NCI-H526 treated with DMSO at 0.1 percent for 48 hours (cell line): ENCODE measurements around the gene TSPOAP1.
A peak's percentile ranks its signal among the peaks of the same experiment; 100 is the strongest.

Source experiments
- DNase-seq: peaks from one replicate; lab custom pipeline; 2025; lab: John Stamatoyannopoulos, UW

Gene TSPOAP1

DNA sequence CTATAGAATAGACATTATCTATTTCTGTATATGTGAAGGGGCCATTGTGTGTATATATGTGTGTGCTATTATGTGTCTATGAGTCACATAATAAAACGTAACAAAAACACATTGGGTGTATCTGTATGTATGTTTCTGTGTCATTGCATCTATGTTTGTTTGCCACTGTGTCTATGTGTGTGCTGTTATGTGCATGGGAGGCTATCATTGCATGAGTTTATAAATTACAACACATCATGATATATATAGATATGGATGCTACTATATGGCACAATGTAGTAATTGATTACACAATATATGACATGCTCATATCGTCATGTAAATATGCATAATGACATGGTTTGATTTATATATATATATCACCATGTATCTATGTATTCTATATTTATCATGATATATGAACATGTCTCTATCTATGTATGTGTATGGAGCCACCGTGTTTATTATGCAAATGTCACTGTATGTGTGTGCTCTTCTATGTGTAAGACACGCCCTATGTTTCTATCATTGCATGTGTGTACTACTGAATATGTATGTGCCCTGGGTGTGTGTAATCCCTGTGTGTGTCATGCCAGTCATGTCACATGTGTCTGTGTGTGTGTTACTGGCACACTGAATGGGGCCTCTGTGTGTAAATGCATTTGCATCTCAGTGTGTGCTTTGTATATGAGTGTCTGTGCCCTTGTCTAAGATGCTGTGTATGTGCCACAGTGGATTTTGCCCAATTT is 1.4 kb upstream of the TSPOAP1 start:
- peak; percentile 46 for DNase-seq

DNA sequence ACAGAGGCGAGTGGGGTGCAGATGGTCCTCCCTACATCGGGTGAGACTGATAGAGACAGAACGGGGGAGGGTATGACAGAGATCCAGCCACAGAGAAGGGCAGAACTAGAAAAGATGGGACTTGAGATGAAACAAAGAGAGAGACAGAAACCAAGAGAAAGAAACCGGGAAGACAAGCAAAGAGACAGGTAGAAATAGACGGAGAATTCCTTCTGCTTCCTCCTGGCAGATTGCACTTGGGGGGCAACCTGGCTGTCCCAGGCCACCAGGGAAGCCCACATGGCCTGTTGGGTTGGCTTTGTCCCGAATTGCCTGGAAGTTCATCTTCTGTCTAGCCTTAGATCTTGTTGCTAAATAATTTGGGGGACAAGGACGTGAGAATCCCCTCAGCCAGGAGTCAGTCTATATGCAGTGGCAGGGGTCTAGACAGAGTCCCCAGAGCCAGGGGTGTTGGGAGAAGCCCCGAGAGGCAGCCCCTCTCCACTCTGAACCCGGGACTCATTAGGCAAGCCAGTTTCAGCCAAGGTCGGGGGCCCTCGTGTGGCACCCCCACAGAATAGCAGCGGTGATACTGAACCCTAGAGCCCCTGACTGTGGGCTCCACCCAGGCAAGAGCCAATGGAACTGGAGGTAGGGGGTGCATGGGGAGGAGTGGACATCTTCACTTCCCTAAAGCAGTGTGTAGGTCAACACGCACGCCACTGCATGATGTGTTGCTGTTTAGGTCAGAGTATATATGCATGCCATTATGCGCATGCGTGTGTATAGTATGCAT is 627 bp upstream of the TSPOAP1 start:
- DNase-seq, result no peak

DNA sequence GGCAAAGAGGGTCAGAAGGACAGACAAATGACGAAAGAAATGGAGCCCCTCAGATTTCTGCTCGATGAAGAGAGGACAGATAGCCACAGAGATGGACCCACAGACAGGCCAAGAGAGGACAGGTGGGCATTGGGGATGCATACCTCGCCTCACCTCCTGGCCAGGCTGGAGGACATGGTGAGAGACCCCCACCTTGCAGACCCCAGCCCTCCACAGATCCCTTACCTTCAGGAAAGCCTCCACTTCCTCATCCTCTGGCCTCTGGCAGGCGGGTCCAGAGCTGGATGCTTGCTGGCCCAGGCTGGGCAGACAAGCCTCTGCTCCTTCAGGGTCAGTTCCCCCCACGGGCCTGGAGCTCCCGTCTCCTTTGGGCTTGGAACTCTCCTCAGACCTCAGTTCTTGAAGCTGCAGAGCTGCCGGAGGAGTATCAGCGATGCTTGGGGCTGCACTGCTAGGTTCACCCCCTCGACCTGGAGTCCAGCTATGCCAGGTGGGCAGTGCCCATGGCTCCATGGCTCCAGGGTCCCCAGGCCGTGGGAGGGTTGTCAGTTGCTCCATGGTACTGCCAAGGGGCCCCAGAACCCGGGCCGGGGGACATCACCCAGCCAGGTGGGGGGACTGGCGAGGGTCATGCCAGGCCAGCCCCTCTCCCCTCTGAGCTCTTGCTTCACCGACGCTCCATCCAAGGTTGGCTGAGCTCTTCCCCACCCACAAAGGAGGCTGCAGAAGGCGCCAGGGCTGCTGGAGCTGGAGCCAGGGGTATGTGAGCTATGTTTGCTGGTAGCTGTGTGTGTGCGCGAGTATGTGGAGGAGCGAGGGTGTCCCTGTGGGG is 1.0 kb downstream of the TSPOAP1 start:
- no peak for DNase-seq

DNA sequence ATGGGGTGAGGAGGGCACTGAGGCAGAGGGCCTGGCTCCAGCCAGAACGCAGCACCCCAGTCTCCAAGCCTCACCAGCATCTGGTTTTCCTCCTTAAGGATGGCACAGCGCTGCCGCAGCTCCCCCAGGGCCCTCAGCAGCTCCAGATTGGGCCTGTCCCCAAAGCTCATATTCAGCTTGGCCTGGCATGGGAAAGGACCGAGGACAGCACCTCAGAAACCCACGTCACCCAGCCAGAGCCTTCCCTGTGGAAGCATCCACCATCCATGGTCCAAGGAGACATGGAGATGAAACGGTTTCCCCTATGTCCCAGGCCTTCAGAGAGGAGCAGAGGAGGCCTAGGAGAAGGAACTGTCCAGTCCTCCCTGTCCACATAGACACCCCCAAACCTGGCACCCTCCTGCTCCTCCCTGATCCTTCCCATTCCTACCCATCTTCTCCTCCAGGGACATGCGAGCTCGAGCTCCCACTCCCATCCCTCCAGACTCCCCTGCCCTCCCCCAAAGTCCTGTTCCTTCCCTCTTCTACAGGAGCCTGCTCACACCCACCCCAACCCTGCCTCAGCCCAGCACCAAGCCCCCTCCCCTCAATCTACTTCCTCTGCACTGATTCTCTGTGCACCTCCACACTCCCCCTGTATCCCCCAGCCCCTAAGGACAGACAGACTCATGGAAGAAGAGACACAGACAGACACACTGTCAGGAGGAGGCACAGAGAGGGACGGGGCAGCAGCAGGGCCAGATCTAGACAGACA is 1.8 kb downstream of the TSPOAP1 start:
- DNase-seq, result no peak

DNA sequence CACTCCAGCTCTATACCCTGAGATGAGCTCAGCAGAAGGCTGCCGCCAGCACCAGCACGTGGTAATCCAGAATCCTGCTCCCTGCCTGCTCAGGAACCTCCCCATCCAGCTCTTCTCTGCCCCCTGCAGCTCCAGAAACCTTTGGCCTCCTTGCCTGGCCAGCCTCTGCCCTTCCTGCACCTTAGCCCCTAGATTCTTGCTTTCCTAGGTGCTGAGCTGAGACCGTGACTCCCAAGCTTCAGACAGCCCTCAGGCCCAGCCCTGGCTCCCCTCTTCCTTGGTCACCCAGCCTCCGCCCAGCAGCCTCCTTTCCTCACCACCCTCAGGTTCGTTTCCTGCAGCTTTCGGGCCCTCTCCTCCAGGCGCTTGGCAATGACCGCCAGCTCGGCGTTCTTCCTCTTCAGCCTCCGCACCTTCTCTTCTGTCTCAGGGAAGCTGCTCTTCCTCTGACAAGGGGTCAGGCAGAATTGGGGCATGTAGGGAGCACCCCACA is 2.6 kb downstream of the TSPOAP1 start:
- DNase-seq, result no peak

DNA sequence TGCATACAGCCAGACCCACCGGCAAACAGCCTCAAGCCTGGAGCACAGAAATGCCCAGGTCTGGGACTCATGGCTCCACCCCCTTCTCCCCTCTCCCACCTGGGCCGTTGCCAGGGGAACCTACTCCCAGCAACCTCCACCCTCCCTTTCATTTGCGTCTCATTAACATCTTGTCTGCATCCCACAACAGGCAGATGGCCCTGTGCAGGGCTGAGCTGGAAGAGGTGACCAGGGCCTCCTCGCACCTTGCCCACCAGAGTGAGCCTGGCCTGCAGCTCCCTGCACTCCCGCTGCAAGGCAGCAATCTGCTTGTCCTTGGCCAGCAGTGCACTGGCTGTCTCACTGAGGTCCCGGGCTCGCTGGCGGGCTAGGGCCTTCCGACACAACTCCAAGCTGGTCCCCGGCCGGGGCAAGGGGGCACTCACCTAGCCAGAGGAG is 3.3 kb downstream of the TSPOAP1 start:
- DNase-seq, result peak; percentile 95

DNA sequence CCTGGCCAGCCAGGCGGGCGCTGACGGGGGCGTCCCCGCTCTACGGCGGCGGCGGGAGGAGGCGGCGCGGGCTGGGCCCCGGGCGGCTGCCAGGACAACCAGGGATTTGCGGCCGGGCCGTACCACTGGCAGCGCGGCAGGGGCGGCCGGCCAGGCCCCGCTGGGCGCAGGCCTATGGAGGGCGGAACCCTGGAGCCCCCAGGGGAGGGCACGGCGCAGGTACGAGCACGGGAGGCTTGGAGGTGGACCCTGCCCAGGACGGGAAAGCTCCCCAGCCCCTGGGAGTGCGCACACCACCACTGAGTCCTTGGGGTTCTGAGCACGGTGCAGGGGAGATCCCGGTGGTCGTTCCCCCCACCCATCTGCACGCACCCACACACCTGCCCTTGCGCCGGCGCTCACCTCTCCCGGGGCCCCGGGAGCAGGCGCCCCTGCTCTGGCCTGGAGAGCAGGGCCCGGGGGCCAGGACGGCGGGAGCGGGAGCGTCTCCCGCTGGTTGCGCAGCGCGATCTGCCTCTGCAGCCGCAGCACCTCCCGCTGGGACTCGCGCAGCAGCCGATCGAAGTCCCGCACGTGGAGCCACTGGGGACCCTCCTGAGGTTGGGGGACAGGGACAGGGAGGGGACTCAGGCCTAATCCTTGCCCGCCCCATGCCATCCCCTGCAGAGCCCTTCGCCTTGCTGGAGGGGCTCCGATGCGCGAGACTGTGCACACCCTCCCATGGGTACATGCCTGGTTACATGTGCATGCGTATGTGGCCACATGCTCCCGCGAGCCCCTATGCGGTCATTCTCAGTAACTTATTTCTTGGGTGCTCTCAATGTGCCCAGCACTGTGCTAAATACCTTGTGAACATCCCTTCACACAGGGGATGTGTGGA is 3.9 kb downstream of the TSPOAP1 start:
- DNase-seq, result peak; percentile 72

DNA sequence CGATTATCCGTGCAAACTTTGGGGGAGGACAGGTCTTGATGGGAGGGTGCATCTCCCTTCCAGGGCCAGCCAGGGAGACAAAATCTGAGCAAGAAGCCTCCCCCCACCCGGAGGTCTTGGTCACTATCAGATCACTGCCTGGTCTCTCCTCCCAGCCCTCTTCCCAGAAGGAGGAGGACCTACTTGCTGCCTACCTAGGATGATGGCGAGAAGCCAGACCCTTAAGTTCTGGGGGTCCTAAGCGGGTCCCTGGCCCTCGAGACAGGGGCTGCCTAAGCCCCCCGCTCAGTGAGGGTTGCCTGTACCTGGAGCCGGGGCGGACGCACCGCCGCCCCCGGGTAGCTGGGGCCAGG is 4.6 kb downstream of the TSPOAP1 start:
- DNase-seq, result no peak

DNA sequence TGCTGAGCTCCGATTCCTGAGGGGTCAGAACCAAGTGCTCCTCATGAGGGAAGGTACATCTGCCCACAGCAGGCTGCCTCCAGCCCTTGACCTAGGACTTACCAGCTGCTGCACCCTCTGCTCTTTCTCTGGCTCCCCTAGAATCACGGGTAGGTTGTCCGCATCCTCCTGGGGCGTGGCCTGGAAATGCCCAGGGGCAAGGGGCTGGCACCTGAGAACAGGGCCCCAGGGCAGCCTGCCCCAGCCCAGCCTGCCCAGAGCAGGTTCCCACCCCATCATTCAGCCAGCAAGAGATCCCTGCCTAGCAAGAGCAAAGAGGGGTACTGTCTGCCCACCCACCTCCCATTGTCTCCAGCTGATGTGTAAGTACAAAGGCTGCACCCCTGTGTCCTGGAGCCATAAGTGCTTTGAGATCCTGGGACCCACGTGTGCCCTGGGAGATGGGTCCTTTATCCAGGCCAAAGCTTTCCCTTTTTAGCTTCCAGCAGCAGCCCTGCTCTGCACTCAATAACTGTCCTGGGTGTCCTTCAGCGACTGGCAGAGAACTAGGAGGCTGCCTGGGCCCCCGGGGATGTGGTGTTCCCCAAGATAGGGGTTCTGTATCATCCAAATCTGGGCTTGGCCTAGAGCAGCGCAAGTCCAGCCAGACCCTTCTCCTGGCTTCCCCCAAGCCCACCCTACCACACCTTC is 5.1 kb downstream of the TSPOAP1 start:
- no peak for DNase-seq

DNA sequence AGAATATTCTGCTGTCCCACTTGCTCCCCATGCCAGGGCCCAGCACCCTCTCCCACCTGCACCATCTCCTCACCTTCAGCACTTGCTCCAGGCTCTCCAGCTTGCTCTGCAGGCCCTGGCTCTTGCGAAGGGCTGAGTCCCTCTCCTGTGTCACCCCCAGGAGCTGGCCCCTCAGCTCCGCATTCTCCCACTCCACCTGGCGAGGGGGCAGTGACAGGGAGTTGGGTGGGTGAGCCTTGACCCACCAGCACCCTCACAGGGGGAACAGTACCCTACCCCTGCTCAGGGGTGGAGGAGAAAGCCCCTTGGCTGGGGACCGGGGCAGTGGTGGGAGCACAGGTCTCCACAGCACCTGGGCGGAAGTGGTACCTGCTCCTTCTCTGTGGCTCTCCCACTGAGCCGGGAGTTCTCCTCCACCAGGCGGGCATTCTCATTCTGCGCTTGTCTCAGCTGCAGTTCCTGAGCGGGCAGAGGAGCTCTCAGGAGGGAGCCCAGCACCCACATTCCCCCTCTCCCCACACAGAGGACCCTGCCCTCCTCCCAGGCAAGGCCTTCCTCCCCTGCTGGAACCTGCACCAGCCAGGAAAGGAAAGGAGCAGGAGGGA is 5.9 kb downstream of the TSPOAP1 start:
- no peak for DNase-seq

DNA sequence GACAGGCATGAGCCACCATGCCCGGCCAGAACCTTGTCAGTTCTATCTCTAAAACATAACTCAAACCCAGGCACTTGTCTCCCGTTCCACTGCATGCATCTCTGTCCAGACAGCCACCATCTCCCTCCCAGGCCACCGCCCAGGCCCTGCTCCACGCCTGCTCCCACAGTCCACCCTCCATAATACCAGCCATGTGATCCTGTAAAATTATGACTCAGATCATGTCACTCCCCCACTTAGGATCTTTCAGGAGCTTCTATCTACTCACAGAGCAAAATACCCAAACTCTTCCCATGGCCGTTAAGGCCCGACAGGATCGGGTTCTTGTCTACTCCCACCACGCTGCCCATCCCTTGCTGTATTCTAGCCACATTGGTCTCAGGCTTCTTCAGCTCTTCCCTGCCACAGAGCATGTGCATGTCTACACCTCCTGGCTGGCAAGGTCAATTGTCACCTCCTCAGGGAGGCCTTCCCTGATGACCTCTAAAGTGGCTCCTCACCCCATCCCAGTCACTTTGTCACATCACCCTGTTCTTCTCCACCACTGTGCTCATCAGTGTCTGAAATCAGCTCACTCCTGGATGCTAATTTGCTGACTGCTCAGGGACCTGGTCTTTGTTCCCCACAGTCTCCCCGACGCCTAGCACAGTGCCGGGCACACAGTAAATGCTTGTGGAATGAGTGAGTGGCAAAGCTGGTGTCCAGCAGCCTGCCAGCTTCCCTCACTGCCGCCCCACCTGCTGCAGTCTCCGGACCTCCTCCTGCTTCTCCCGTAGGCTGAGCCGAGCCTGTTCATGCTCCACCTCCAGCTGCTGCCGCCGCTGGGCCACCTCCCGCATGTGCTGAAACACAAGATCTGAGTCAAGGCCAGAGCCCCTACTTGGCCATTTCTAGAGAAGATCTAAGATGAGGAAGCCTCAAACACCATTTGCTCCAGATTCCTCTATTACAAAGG is 6.7 kb downstream of the TSPOAP1 start:
- no peak for DNase-seq

DNA sequence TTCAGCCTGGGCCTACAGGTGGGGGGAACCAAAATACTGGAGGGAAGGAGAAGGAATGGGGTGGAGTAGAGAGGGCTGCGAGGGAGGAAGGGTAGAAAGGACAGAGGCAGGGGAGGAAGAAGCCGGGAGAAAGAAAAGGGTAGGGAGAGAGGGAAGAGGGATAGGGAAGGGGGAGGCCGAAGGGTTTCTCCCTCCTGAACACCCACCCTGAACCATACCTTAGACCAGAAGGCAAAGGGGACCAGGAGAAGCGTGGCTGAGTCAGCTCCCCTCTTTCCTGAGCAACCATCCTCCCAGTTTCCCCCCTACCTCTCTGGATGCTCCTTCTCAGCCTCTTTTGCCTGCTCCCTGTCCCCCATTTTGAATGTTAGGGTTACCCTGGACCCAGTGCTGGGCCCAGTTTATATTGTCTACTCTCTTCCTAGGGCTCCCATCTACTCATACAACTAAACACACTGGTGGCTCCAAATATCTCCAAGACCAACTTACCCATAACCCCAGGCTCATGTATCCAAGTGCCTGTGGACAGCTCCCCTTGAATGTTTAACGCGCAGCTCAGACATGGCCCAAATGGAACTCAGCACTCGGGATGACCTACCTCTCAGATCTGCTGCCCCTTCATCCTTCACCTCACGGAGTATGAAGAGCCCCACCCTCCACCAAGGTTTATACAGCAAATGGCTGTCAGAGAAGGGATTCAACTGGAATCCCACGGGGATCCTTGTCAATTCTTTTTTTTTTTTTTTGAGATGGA is 7.8 kb downstream of the TSPOAP1 start:
- DNase-seq, result no peak

DNA sequence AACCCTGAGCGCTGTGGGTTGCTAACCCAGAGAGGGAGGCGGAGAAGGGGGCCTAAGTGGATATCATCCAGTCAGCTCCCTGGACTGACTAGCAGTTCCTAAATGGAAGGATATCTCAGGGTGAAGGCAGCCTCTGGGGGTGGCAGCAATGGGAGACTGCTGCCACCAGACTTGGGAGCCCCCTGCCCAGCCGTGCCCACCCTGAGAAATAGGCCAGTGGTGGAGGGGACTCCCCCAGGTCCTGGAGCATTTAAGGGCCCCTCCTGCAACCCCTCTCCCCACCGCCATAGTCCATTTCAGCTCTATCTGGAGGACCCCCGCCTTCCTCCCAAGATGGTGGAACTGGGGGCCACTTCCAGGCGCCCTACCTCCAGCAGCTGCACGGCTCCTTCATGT is 8.4 kb downstream of the TSPOAP1 start:
- DNase-seq, result no peak

DNA sequence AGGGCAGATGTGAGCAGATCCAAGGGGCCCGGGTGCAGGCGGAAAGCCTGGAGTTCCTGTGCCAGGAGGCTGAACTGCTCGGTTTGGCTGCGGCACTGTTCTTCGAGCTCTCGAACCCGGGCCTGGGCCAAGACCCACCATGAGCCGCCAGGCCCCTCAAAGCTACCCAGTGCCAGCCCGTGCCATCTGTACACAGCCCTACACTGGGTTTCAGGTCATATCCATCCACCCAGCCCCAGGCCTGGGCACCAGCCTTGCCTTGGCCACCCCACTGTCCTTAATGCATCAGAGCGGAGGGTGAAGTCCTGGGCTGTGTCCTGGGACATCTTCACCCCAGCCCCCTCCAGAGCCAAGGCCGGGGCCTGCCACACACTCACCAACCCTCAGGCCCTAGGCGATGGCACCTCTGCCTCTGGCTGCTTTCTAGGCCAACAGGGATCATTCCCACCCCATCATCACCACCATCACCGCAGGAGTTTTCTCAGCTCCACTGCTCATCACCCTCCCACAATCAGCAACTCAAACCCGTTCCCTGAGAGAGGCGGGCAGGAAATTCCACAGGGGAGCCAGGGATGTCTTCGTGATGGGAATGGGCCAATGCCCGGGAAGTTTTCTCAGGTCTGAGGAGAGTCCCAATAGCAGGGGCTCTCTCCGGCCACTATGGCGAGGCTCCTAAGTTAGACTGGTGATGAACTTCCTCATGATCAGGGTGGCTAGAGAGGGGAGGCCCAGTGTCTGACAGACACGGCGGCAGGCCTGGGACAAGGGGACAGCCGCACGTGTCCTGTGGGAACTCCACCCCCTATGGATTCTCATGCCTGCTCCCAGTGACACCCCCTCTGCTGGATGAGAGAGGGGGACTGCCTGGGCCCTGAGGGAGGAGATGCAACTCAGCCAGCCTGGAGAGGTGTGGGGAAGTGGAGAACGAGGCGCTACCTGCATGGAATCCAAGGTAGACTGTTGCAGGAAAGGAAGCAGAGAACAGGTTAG is 9.1 kb downstream of the TSPOAP1 start:
- DNase-seq, result no peak

DNA sequence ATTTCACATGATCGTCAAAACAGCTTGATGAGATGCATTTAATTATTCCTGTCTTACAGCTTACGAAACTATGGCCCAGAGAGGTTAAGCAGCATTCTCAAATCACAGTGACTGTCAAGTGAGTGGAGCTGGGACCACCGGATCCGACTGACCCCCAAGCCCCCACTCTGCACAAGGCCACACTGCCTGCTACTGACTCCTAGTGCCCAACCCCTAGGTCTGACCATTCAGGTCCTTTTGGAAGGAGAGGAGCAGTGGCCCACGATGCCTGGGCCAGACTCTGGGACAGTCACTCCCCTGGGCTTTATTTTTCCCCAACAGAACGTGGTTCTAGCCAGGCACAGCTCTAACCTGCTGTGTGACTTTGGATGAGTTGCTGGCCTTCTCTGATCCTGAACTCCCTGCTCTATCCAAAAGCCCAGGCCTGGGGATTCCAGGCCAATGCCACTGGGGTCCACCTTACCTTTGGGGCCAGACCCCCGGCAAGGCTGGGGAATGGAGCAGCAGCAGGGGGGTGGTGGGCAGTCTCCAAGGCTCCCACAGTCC is 9.9 kb downstream of the TSPOAP1 start:
- DNase-seq, result no peak

DNA sequence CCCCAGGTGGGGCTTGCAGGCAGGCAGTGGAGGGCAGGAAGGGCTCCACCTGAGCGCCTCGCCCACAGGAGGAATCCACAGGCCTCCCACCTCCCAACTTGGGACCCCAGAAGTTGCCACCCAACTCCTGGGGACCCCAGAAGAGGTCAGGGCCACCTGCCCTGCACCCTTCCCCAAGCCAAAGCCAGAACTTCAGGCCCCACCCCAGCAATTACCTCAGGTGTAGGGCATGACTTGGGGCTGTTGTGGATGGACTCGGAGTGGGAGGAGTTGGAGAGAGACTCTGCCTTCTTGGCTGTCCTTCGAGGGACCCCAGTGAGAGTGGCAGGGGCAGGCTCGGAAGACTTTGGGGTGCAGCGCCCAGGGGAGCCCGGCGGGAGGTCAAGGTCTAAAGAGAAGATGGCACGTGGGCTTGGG is 10.5 kb downstream of the TSPOAP1 start:
- DNase-seq, result no peak
